ENCODE data around the gene RARS2. TPM values are rescaled to one million over a fixed set of nuclear protein-coding genes. Genes with fewer than 3 reads are reported as not detected.

The RARS2 gene
- total and polyA plus RNA-seq, 9 of the 15 experiments (the other 6 are each of a cell fraction or from before 2014, with no cell fraction given), result 30.0 to 92.7 (median 43.4) TPM

DNA sequence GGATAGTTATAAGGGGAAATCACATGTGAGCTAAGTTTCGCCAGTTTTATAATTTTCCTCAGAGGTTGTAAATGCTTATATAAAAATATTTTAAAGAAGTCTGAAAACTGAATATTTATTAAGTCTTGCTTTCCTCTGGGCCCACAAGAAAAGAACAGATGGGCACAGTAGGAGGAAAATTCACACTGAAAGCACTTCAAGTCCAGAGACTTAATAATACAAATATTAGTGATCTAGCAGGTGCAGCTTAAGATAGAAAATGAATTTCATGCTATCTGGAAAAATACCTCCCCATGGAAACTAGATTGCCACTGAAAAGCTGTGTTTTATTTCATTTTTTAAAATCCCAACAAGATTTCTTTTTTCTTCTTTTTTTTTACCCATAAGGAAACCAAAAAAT is 47.3 kb upstream of the RARS2 start (continued):
- TF ChIP-seq, protein P1, sequence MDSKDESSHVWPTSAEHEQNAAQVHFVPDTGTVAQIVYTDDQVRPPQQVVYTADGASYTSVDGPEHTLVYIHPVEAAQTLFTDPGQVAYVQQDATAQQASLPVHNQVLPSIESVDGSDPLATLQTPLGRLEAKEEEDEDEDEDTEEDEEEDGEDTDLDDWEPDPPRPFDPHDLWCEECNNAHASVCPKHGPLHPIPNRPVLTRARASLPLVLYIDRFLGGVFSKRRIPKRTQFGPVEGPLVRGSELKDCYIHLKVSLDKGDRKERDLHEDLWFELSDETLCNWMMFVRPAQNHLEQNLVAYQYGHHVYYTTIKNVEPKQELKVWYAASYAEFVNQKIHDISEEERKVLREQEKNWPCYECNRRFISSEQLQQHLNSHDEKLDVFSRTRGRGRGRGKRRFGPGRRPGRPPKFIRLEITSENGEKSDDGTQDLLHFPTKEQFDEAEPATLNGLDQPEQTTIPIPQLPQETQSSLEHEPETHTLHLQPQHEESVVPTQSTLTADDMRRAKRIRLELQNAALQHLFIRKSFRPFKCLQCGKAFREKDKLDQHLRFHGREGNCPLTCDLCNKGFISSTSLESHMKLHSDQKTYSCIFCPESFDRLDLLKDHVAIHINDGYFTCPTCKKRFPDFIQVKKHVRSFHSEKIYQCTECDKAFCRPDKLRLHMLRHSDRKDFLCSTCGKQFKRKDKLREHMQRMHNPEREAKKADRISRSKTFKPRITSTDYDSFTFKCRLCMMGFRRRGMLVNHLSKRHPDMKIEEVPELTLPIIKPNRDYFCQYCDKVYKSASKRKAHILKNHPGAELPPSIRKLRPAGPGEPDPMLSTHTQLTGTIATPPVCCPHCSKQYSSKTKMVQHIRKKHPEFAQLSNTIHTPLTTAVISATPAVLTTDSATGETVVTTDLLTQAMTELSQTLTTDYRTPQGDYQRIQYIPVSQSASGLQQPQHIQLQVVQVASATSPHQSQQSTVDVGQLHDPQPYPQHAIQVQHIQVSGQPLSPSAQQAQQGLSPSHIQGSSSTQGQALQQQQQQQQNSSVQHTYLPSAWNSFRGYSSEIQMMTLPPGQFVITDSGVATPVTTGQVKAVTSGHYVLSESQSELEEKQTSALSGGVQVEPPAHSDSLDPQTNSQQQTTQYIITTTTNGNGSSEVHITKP (IDR thresholded peaks at IDR 0.05; ENCODE audit: partially characterized antibody), result no peak
- TF ChIP-seq, protein P2, sequence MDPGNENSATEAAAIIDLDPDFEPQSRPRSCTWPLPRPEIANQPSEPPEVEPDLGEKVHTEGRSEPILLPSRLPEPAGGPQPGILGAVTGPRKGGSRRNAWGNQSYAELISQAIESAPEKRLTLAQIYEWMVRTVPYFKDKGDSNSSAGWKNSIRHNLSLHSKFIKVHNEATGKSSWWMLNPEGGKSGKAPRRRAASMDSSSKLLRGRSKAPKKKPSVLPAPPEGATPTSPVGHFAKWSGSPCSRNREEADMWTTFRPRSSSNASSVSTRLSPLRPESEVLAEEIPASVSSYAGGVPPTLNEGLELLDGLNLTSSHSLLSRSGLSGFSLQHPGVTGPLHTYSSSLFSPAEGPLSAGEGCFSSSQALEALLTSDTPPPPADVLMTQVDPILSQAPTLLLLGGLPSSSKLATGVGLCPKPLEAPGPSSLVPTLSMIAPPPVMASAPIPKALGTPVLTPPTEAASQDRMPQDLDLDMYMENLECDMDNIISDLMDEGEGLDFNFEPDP (CRISPR knock-in tag; IDR thresholded peaks at IDR 0.05), result no peak

DNA sequence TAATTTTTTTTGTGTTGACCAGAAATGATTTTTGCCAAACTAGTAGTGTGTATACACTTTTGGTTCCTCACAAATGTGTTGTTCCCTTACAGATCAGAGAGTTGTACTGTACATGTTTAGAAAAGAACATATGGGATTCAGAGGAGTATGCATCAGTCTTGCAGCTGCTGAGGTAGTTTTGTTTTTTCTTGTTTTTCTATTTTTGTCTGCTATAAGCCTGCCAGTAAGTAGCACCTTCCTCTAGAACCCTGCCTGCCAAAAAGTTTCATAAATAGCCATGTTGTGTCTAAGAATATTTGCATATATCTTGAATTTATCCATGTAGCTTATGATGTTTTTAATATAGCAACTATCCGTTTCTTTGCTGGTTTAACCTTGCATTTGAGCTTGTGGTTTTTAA is 46.5 kb upstream of the RARS2 start:
- Histone ChIP-seq H3K9ac (ENCODE audit: insufficient read depth in 1 of 2, low read depth in 2 of 2, low read length in 2 of 2) (no peak overlapping the region), H3K27ac (ENCODE audit: extremely low read depth, low read depth, low read length) (no peak overlapping the region), H3K9me1 (ENCODE audit: control insufficient read depth, insufficient read depth, low read length) (no peaks in the 10 kb centered on the region), H3K4me1 (replicated peaks in 1 of 2; ENCODE audit: control insufficient read depth in 2 of 2, insufficient read depth in 2 of 2, low read length in 2 of 2) (no peaks in the 10 kb centered on the region), H3K9me3 (replicated peaks; ENCODE audit: control insufficient read depth, insufficient read depth, low read depth, low read length) (no peaks in the 10 kb centered on the region), H3K4me2 (ENCODE audit: insufficient read depth, low read length) (no peak overlapping the region), H3K36me3 (ENCODE audit: control insufficient read depth, insufficient read depth, low read length) (peaks cover 63% of the 10 kb centered on the region), H3K4me3 (no peak overlapping the region), H4K20me1 (replicated peaks; ENCODE audit: control insufficient read depth, insufficient read depth, low read length) (no peaks in the 10 kb centered on the region), H2AFZ (ENCODE audit: low read depth, low read length) (no peak overlapping the region), H3K27me3 (ENCODE audit: control insufficient read depth in 2 of 2, insufficient read depth in 2 of 2, low read length in 2 of 2) (no peaks in the 10 kb centered on the region), H3K79me2 (ENCODE audit: control insufficient read depth, insufficient read depth, low read length) (no peaks in the 10 kb centered on the region)
- no peak for TF ChIP-seq LEF1 (IDR thresholded peaks at IDR 0.05)
- TF ChIP-seq KDM2B (CRISPR knock-in tag; IDR thresholded peaks at IDR 0.05), result no peak
- TF ChIP-seq EWSR1 (IDR thresholded peaks at IDR 0.05; ENCODE audit: borderline replicate concordance, low read depth, partially characterized antibody), result no peak
- no peak for TF ChIP-seq HDAC8 (tag; IDR thresholded peaks at IDR 0.05)
- no peak for TF ChIP-seq NELFE (IDR thresholded peaks at IDR 0.05; ENCODE audit: insufficient read depth, insufficient read length)
- ChIA-PET POLR2A (interaction anchor here (1.0 to 1.4 kb wide), 2 partner anchors 13 to 47 kb away, joined by 3 read pairs; partner anchors contain the start of genes ORC3 and RARS2), CTCF (ENCODE audit: low intra/inter-chr PET ratio) (no interaction called here)
- intact Hi-C loops (cut with micrococcal nuclease), result no loop called here
- DNase-seq (ENCODE audit: extremely low read depth in 1 of 4, low spot score in 3 of 4) (no peak), ATAC-seq (no peak), FAIRE-seq (no peak)
- no TSS peak for BruUV-seq (replicated peaks)
- WGBS (ENCODE audit: insufficient coverage, low coverage, missing lambda C conversion rate), result 64% methylated on average over 1 of the region's 1 CpG
- in situ Hi-C loops (cut with MboI), result no loop called here

All from K562 (cell line).